GM23338 (cell line): Measurements from ENCODE around the gene APELA. TPM values are rescaled to one million over a fixed set of nuclear protein-coding genes. Genes with fewer than 3 reads are reported as not detected.
"Not testable (repeated sequence)": the region's sequence is repeated elsewhere in the genome, so short reads cannot be mapped to it uniquely, and the experiment has no call there.

ENCODE experiments used
- ATAC-seq: fragments of 200-7000 bp; cut with Tn5 transposase; 3 replicates; pipeline ENCODE4 v1.9.1; 2020
- DNase-seq: peaks from one replicate; pipeline ENCODE4 v3.0.0-alpha.2; 2015; ENCODE audit warnings: low spot score
- H2AFZ ChIP-seq: fragments of 200-600 bp; sonication (generic); 2 replicates; pipeline ENCODE4 v1.8.0; 2016; ENCODE audit warnings: antibody characterized with exemption, mild to moderate bottlenecking, moderate library complexity
- H3F3A ChIP-seq: fragments of 200-600 bp; sonication (generic); replicated peaks from 2 replicates; pipeline ENCODE4 v1.8.0; 2017; ENCODE audit warnings: antibody characterized with exemption, mixed run types, low read depth
- H3K27ac ChIP-seq: fragments of 200-600 bp; sonication (generic); 2 replicates; pipeline ENCODE4 v1.6.1; 2016; ENCODE audit warnings: low read depth
- H3K27me3 ChIP-seq: fragments of 200-600 bp; sonication (generic); 2 replicates; pipeline ENCODE4 v1.8.0; 2016; ENCODE audit warnings: mild to moderate bottlenecking, mixed run types, moderate library complexity; ENCODE audit not compliant: insufficient read depth
- H3K36me3 ChIP-seq: fragments of 200-600 bp; sonication (generic); 2 replicates; pipeline ENCODE4 v1.8.0; 2016; ENCODE audit warnings: mild to moderate bottlenecking; ENCODE audit not compliant: insufficient read depth
- H3K4me1 ChIP-seq: fragments of 200-600 bp; sonication (generic); 2 replicates; pipeline ENCODE4 v1.8.0; 2016; ENCODE audit warnings: mild to moderate bottlenecking, moderate library complexity; ENCODE audit not compliant: insufficient read depth
- H3K4me2 ChIP-seq: fragments of 200-600 bp; sonication (generic); 2 replicates; pipeline ENCODE4 v1.7.1; 2017; ENCODE audit warnings: mixed run types
- H3K4me3 ChIP-seq: fragments of 200-600 bp; sonication (generic); 2 replicates; pipeline ENCODE4 v1.6.1; 2016; ENCODE audit warnings: mixed run types
- H3K79me2 ChIP-seq: fragments of 200-600 bp; sonication (generic); replicated peaks from 2 replicates; pipeline ENCODE4 v1.8.0; 2017; ENCODE audit warnings: mild to moderate bottlenecking; ENCODE audit not compliant: insufficient read depth
- H3K9me2 ChIP-seq: fragments of 200-600 bp; sonication (generic); 2 replicates; pipeline ENCODE4 v1.8.0; 2017; ENCODE audit not compliant: insufficient read depth
- H4K20me1 ChIP-seq: fragments of 200-600 bp; sonication (generic); replicated peaks from 2 replicates; pipeline ENCODE4 v1.8.0; 2017; ENCODE audit warnings: mild to moderate bottlenecking; ENCODE audit not compliant: insufficient read depth
- H3K27ac Mint-ChIP-seq: 2 replicates; pipeline ENCODE4 v1.8.0; 2020; ENCODE audit warnings: inconsistent platforms, mild to moderate bottlenecking, moderate library complexity, mixed read lengths
- H3K27me3 Mint-ChIP-seq: 3 replicates; pipeline ENCODE4 v1.8.0; 2022; ENCODE audit warnings: low read depth, mild to moderate bottlenecking, moderate library complexity, mixed read lengths, inconsistent platforms; ENCODE audit not compliant: insufficient read depth, poor library complexity
- H3K36me3 Mint-ChIP-seq: 3 replicates; pipeline ENCODE4 v1.8.0; 2021; ENCODE audit warnings: low read depth, mild to moderate bottlenecking, inconsistent platforms, moderate library complexity, mixed read lengths
- H3K4me1 Mint-ChIP-seq: 3 replicates; pipeline ENCODE4 v1.8.0; 2020; ENCODE audit warnings: mild to moderate bottlenecking, inconsistent platforms, mixed read lengths
- H3K4me3 Mint-ChIP-seq: 3 replicates; pipeline ENCODE4 v1.8.0; 2021; ENCODE audit warnings: moderate library complexity, mild to moderate bottlenecking, inconsistent platforms, mixed read lengths
- H3K9me3 Mint-ChIP-seq: 3 replicates; pipeline ENCODE4 v1.8.0; 2020; ENCODE audit warnings: moderate library complexity, mild to moderate bottlenecking, inconsistent platforms, mixed read lengths
- POLR2AphosphoS5 ChIP-seq: IDR thresholded peaks from 2 replicates; pipeline ENCODE4 v1.6.1; 2016; ENCODE audit warnings: antibody characterized with exemption, low read depth
- ZNF331 ChIP-seq: fragments of 250-450 bp; sonication (Bioruptor Pico); IDR thresholded peaks from 2 replicates; pipeline ENCODE4 v1.5.0; 2020; ENCODE audit warnings: low read depth, mild to moderate bottlenecking, moderate library complexity
- polyA plus RNA-seq: library from polyadenylated mRNA; unstranded; fragments of >200 nt; fragmentation: Nextera tagmentation; extraction: Ambion mirVana; gene quantifications from 2 replicates; pipeline ENCODE4 v1.2.1, GENCODE V29; 2016
- total RNA-seq: library from RNA; depleted of rRNA; stranded (reverse); fragments of >200 nt; shearing (Covaris generic); gene quantifications from 2 replicates; pipeline ENCODE4 v1.2.3, GENCODE V29; 2014
- TF ChIP-seq, protein P1 (sequence below): fragments of 250-450 bp; sonication (Bioruptor Pico); IDR thresholded peaks from 2 replicates; pipeline ENCODE4 v1.5.0; 2020; ENCODE audit warnings: mild to moderate bottlenecking, moderate library complexity
- TF ChIP-seq, protein P2 (sequence below), 2 experiments: fragments of 200-600 bp in 1 of 2; sonication (generic) in 1 of 2; conservative IDR thresholded peaks; 2 replicates each; pipeline versions ENCODE4 v1.5.1 to v1.6.1; 2016 to 2017; ENCODE audit warnings: antibody characterized with exemption in 2 of 2, low read depth in 2 of 2, mild to moderate bottlenecking in 2 of 2, moderate library complexity in 1 of 2

Gene APELA
- total and polyA plus RNA-seq, 2 experiments from 2014 or later = 114 to 213 TPM

DNA sequence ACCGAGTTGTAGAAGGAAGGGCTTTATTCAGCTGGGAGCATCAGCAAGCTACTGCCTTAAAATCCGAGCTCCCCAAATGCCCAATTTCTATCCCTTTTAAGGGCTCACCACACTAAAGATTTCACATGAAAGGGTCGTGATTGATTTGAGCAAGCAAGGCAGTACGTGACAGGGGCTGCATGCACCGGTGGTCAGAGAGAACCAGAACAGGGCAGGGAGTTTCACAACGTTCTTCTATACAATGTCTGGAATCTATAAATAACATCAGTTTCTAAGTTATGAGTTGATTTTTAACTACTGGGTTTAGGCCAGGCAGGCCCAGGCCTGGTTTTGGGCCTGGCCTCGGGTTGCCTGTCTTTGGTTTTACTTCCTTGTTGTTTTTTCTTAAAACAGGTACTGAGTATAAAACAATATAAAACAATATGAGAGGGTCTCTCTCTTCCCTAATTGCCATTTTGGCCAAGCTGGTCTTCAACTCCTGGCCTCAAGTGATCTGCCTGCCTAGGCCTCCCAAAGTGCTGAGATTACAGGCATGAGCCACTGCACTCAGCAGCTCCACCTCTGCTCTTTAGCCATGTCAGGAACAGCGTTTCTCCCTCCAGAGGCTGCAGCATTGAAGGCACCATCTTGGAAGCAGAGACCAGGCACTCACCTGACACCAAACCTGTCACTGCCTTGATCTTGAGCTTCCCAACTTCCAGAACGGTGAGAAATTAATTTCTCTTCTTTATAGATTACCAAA lies 59.1 kb downstream of the APELA start:
- DNase-seq, H3K27me3 Mint-ChIP-seq, H3K9me2 ChIP-seq, H3K27me3 ChIP-seq, H3K36me3 ChIP-seq, H3K4me3 ChIP-seq, H3K27ac ChIP-seq, H3F3A ChIP-seq, H4K20me1 ChIP-seq, H3K36me3 Mint-ChIP-seq, H3K4me3 Mint-ChIP-seq, H3K79me2 ChIP-seq, H3K4me2 ChIP-seq, H3K9me3 Mint-ChIP-seq: not testable (repeated sequence)
- peaks cover 16% of the 10 kb centered on the region for H3K4me1 ChIP-seq
- Mint-ChIP-seq H3K27ac (peak overlapping the region; percentile 89; the same call in 1 of the 2 replicates), H3K4me1 (peaks cover 31% of the 10 kb centered on the region)
- peak overlapping the region; percentile 89 for H2AFZ ChIP-seq
- peak; percentile 19; the same call in 2 of the 3 replicates for ATAC-seq

DNA sequence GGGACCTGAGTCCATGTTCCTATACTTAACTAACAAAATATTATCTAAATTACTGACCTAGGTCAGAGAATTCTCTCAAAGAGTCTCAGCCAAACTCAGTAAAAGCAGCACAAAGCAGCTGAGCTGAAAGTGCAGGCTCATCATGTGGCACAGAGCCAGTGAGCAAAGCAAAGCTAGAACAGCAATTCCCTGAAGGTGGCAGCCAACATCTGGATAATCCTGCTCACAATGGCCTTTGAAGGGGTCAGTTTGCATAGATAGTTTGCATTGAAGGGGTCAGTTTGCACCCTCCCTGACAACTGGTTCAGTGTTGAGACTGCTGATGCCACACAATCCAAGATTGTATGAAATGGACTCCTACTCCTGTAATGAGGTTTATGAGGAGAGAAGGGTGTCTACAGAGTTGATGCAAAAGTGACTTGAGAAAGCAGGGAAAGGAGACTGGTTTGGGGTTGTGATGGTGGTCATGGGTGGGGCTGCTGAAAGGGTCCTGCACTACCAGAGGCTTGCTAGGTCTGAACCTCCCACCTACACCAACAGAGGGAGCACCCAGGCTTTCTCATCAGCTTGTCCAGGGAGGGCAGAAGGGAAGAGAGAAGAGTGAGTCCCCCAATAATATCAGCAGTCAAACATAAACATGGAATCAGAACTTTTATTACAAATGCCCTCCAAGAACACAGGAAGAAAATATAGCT lies 60.7 kb downstream of the APELA start:
- no peak overlapping the region for H3K27ac ChIP-seq
- peak; percentile 60 for DNase-seq
- H3K36me3 Mint-ChIP-seq = no peaks in the 10 kb centered on the region
- H3K27me3 ChIP-seq = no peaks in the 10 kb centered on the region
- peak overlapping the region; percentile 12; the same call in 1 of the 2 replicates for H2AFZ ChIP-seq
- H3K27ac Mint-ChIP-seq = no peak overlapping the region
- H3K27me3 Mint-ChIP-seq = peaks cover 3% of the 10 kb centered on the region
- 0 out of 2 replicates have a peak, but pooled peaks cover 2% of the 10 kb centered on the region for H3K9me2 ChIP-seq
- no peaks in the 10 kb centered on the region for H3K79me2 ChIP-seq
- no peaks in the 10 kb centered on the region for H3K9me3 Mint-ChIP-seq
- TF ChIP-seq, protein P1, sequence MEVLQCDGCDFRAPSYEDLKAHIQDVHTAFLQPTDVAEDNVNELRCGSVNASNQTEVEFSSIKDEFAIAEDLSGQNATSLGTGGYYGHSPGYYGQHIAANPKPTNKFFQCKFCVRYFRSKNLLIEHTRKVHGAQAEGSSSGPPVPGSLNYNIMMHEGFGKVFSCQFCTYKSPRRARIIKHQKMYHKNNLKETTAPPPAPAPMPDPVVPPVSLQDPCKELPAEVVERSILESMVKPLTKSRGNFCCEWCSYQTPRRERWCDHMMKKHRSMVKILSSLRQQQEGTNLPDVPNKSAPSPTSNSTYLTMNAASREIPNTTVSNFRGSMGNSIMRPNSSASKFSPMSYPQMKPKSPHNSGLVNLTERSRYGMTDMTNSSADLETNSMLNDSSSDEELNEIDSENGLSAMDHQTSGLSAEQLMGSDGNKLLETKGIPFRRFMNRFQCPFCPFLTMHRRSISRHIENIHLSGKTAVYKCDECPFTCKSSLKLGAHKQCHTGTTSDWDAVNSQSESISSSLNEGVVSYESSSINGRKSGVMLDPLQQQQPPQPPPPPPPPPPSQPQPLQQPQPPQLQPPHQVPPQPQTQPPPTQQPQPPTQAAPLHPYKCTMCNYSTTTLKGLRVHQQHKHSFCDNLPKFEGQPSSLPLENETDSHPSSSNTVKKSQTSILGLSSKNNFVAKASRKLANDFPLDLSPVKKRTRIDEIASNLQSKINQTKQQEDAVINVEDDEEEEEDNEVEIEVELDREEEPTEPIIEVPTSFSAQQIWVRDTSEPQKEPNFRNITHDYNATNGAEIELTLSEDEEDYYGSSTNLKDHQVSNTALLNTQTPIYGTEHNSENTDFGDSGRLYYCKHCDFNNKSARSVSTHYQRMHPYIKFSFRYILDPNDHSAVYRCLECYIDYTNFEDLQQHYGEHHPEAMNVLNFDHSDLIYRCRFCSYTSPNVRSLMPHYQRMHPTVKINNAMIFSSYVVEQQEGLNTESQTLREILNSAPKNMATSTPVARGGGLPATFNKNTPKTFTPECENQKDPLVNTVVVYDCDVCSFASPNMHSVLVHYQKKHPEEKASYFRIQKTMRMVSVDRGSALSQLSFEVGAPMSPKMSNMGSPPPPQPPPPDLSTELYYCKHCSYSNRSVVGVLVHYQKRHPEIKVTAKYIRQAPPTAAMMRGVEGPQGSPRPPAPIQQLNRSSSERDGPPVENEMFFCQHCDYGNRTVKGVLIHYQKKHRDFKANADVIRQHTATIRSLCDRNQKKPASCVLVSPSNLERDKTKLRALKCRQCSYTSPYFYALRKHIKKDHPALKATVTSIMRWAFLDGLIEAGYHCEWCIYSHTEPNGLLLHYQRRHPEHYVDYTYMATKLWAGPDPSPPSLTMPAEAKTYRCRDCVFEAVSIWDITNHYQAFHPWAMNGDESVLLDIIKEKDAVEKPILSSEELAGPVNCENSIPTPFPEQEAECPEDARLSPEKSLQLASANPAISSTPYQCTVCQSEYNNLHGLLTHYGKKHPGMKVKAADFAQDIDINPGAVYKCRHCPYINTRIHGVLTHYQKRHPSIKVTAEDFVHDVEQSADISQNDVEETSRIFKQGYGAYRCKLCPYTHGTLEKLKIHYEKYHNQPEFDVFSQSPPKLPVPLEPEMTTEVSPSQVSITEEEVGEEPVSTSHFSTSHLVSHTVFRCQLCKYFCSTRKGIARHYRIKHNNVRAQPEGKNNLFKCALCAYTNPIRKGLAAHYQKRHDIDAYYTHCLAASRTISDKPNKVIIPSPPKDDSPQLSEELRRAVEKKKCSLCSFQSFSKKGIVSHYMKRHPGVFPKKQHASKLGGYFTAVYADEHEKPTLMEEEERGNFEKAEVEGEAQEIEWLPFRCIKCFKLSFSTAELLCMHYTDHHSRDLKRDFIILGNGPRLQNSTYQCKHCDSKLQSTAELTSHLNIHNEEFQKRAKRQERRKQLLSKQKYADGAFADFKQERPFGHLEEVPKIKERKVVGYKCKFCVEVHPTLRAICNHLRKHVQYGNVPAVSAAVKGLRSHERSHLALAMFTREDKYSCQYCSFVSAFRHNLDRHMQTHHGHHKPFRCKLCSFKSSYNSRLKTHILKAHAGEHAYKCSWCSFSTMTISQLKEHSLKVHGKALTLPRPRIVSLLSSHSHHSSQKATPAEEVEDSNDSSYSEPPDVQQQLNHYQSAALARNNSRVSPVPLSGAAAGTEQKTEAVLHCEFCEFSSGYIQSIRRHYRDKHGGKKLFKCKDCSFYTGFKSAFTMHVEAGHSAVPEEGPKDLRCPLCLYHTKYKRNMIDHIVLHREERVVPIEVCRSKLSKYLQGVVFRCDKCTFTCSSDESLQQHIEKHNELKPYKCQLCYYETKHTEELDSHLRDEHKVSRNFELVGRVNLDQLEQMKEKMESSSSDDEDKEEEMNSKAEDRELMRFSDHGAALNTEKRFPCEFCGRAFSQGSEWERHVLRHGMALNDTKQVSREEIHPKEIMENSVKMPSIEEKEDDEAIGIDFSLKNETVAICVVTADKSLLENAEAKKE (CRISPR knock-in tag) = peak; percentile 10; the same call in 1 of the 2 replicates
- TF ChIP-seq POLR2AphosphoS5 (no peak), ZNF331 (CRISPR knock-in tag) (no peak)
- TF ChIP-seq, protein P2, sequence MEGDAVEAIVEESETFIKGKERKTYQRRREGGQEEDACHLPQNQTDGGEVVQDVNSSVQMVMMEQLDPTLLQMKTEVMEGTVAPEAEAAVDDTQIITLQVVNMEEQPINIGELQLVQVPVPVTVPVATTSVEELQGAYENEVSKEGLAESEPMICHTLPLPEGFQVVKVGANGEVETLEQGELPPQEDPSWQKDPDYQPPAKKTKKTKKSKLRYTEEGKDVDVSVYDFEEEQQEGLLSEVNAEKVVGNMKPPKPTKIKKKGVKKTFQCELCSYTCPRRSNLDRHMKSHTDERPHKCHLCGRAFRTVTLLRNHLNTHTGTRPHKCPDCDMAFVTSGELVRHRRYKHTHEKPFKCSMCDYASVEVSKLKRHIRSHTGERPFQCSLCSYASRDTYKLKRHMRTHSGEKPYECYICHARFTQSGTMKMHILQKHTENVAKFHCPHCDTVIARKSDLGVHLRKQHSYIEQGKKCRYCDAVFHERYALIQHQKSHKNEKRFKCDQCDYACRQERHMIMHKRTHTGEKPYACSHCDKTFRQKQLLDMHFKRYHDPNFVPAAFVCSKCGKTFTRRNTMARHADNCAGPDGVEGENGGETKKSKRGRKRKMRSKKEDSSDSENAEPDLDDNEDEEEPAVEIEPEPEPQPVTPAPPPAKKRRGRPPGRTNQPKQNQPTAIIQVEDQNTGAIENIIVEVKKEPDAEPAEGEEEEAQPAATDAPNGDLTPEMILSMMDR (conservative IDR thresholded peaks at IDR 0.05; ENCODE audit: low read depth in 2 of 2) = peak; percentile 51 to 72
- H3K4me1 Mint-ChIP-seq = peaks cover 26% of the 10 kb centered on the region
- H3F3A ChIP-seq = no peaks in the 10 kb centered on the region
- no peak overlapping the region for H3K4me3 Mint-ChIP-seq
- peak overlapping the region; percentile 12; the same call in 1 of the 2 replicates for H3K4me2 ChIP-seq
- no peak overlapping the region for H3K4me3 ChIP-seq
- peak; percentile 85 for ATAC-seq
- no peaks in the 10 kb centered on the region for H3K36me3 ChIP-seq
- peaks cover 16% of the 10 kb centered on the region for H3K4me1 ChIP-seq
- no peaks in the 10 kb centered on the region for H4K20me1 ChIP-seq
